Breast epithelium (tissue), 4 donors: Measurements from ENCODE around the gene RASL12. TPM values are rescaled to one million over a fixed set of nuclear protein-coding genes. Genes with fewer than 3 reads are reported as not detected.

Source experiments
- DNase-seq, 2 donors: peaks; one replicate each; pipeline ENCODE4 v3.0.0-alpha.2; 2019; ENCODE audit warnings: low spot score in 2 of 2
- H3K27ac ChIP-seq, 2 donors: fragments of 200-600 bp; sonication (generic) in 1 of 2; one replicate each; pipeline ENCODE4 v1.5.1; 2016 to 2019; ENCODE audit warnings: mild to moderate bottlenecking in 1 of 2
- H3K27me3 ChIP-seq, 2 donors: fragments of 200-600 bp; sonication (generic) in 1 of 2; one replicate each; pipeline versions ENCODE4 v1.5.1 to v1.6.0; 2017 to 2019; ENCODE audit warnings: control low read depth in 1 of 2, mild to moderate bottlenecking in 1 of 2
- H3K36me3 ChIP-seq: fragments of 200-600 bp; one replicate; pipeline ENCODE4 v1.5.1; 2019
- H3K4me1 ChIP-seq, 2 donors: fragments of 200-600 bp; sonication (generic); one replicate each; pipeline ENCODE4 v1.5.1; 2016 to 2019; ENCODE audit warnings: control low read depth in 1 of 2
- H3K4me3 ChIP-seq, 3 donors: fragments of 200-600 bp; sonication (generic); 1 replicate in 2 of 3; 2 replicates in 1 of 3; pipeline ENCODE4 v1.5.1; 2016 to 2019; ENCODE audit warnings: mild to moderate bottlenecking in 3 of 3, moderate library complexity in 2 of 3
- H3K9me3 ChIP-seq, 2 donors: fragments of 200-600 bp; sonication (generic) in 1 of 2; one replicate each; pipeline ENCODE4 v1.5.1; 2016 to 2019; ENCODE audit warnings: control low read depth in 1 of 2
- POLR2A ChIP-seq: fragments of 450-650 bp; IDR thresholded peaks from one replicate; pipeline ENCODE4 v1.6.1; 2016; ENCODE audit warnings: antibody characterized with exemption, mild to moderate bottlenecking, moderate library complexity
- POLR2AphosphoS5 ChIP-seq, 3 donors: sonication (generic); formaldehyde crosslinking; IDR thresholded peaks; one replicate each; pipeline ENCODE4 v1.6.1; 2017; ENCODE audit warnings: antibody characterized with exemption in 3 of 3
- intact Hi-C: fragments of 100-400 bp; cut with DNase I; formaldehyde crosslinking; loops from one replicate; pipeline ENCODE4 v1.15.1; 2023; ENCODE audit warnings: low total_unique reads
- total RNA-seq, 3 donors: library from RNA; depleted of rRNA; stranded (reverse); fragments of >200 nt; gene quantifications; one replicate each; pipeline ENCODE4 v1.1.0, GENCODE V29; 2016
- TF ChIP-seq, protein P1 (sequence below), 3 donors: fragments of 450-650 bp; IDR thresholded peaks; one replicate each; pipeline ENCODE4 v1.5.1; 2016 to 2017; ENCODE audit warnings: antibody characterized with exemption in 3 of 3, mild to moderate bottlenecking in 3 of 3, moderate library complexity in 3 of 3

Gene RASL12
- total RNA-seq, 3 donors from 2014 or later = 12.6 to 20.6 (median 20.3) TPM

- Histone ChIP-seq H3K4me1 (no peaks in the 10 kb centered on the region), H3K27ac (peak overlapping the region; percentile 76 to 96), H3K27me3 (no peaks in the 10 kb centered on the region), H3K9me3 (no peaks in the 10 kb centered on the region), H3K4me3 (peak overlapping the region; percentile 47 to 86 (median 61)), H3K36me3 (no peaks in the 10 kb centered on the region)
- DNase-seq = no peak
- intact Hi-C loops = loop anchor here (2.0 kb wide), 1 partner anchor 54 kb away; no protein-coding TSS in a partner anchor
- no peak for TF ChIP-seq POLR2A
- TF ChIP-seq, protein P1, sequence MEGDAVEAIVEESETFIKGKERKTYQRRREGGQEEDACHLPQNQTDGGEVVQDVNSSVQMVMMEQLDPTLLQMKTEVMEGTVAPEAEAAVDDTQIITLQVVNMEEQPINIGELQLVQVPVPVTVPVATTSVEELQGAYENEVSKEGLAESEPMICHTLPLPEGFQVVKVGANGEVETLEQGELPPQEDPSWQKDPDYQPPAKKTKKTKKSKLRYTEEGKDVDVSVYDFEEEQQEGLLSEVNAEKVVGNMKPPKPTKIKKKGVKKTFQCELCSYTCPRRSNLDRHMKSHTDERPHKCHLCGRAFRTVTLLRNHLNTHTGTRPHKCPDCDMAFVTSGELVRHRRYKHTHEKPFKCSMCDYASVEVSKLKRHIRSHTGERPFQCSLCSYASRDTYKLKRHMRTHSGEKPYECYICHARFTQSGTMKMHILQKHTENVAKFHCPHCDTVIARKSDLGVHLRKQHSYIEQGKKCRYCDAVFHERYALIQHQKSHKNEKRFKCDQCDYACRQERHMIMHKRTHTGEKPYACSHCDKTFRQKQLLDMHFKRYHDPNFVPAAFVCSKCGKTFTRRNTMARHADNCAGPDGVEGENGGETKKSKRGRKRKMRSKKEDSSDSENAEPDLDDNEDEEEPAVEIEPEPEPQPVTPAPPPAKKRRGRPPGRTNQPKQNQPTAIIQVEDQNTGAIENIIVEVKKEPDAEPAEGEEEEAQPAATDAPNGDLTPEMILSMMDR (IDR thresholded peaks at IDR 0.05) = no peak
- no peak for TF ChIP-seq POLR2AphosphoS5 (IDR thresholded peaks at IDR 0.05)
These were observed 1.0 kb downstream of the RASL12 start for GRCh38 chr15:65066635-65067316.

DNA sequence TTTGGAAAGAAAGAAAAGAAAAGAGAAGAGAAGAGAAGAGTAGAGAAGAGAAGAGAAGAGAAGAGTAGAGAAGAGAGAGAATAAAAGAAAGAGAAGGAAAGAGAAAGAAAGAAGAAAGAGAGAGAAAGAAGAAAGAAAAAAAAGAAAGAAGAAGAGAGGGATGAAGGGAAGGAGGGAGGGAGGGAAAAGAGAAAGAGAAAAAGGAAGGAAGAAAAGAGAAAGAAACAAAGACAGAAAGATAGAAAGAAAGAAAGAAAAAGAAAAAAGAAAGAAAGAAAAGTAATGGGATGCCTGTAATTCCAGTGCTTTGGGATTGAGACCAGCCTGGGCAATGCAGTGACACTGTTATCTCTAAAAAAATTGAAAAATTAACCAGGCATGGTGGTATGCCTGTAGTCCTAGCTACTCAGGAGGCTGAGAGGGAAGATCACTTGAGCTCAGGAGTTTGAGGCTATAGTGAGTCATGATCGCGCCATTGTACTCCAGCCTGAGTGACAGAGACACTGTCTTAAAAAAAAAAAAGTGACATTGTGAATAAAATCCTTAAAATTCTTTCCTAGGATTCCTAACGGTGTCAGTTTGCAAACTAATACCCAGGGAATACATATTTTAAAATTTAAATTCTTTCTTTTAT is 1.7 kb downstream of the RASL12 start:
- no peak for DNase-seq
- Histone ChIP-seq H3K4me1 (no peaks in the 10 kb centered on the region), H3K9me3 (no peaks in the 10 kb centered on the region), H3K27ac (peak overlapping the region; percentile 76 to 96), H3K36me3 (no peaks in the 10 kb centered on the region), H3K4me3 (peak overlapping the region in 2 of 3 donors; percentile 61 to 86), H3K27me3 (no peaks in the 10 kb centered on the region)
- intact Hi-C loops = loop anchor here (2.0 kb wide), 1 partner anchor 53 kb away; no protein-coding TSS in a partner anchor
- TF ChIP-seq, protein P1 (IDR thresholded peaks at IDR 0.05) = no peak
- TF ChIP-seq POLR2A = no peak
- TF ChIP-seq POLR2AphosphoS5 (IDR thresholded peaks at IDR 0.05) = no peak

GRCh38 chr15:65062726-65063125 is 5.1 kb downstream of the RASL12 start:
- Histone ChIP-seq H3K27ac (peak overlapping the region in 1 of 2 donors; percentile 57), H3K9me3 (no peaks in the 10 kb centered on the region), H3K36me3 (no peaks in the 10 kb centered on the region), H3K4me3 (no peak overlapping the region), H3K4me1 (no peaks in the 10 kb centered on the region), H3K27me3 (no peaks in the 10 kb centered on the region)
- DNase-seq = no peak
- intact Hi-C loops = no loop called here
- TF ChIP-seq, protein P1 (IDR thresholded peaks at IDR 0.05) = no peak
- no peak for TF ChIP-seq POLR2AphosphoS5 (IDR thresholded peaks at IDR 0.05)
- TF ChIP-seq POLR2A = no peak

- H3K4me1 ChIP-seq = no peaks in the 10 kb centered on the region
- intact Hi-C loops = no loop called here
- H3K4me3 ChIP-seq = no peak overlapping the region
These were observed 5.7 kb downstream of the RASL12 start for GRCh38 chr15:65062061-65062460.

More at GRCh38 chr15:65062061-65062460, 5.7 kb downstream of the RASL12 start:
- DNase-seq = no peak
- no peaks in the 10 kb centered on the region for H3K27me3 ChIP-seq
- peak overlapping the region in 1 of 2 donors; percentile 57 for H3K27ac ChIP-seq
- no peaks in the 10 kb centered on the region for H3K9me3 ChIP-seq
- no peaks in the 10 kb centered on the region for H3K36me3 ChIP-seq
- TF ChIP-seq, protein P1 (IDR thresholded peaks at IDR 0.05) = no peak
